Renal cortex interstitium (tissue), 11 donors: Measurements from ENCODE around the gene SREBF2. TPM values are rescaled to one million over a fixed set of nuclear protein-coding genes. Genes with fewer than 3 reads are reported as not detected.

ENCODE experiments used
- DNase-seq, 11 donors: peaks; one replicate each; pipeline ENCODE4 v3.0.0-alpha.2; 2013; ENCODE audit warnings: low read depth in 9 of 11, low spot score in 4 of 11; ENCODE audit errors: extremely low read depth in 1 of 11
- polyA plus RNA-seq, 3 donors: library from polyadenylated mRNA; unstranded; fragments of 120-200 nt; gene quantifications; one replicate each; pipeline ENCODE4 v1.2.1, GENCODE V29; 2013; ENCODE audit not compliant: insufficient read length in 3 of 3

SREBF2 gene
- polyA plus RNA-seq, 3 donors, result 102 to 103 (median 102) TPM

DNA sequence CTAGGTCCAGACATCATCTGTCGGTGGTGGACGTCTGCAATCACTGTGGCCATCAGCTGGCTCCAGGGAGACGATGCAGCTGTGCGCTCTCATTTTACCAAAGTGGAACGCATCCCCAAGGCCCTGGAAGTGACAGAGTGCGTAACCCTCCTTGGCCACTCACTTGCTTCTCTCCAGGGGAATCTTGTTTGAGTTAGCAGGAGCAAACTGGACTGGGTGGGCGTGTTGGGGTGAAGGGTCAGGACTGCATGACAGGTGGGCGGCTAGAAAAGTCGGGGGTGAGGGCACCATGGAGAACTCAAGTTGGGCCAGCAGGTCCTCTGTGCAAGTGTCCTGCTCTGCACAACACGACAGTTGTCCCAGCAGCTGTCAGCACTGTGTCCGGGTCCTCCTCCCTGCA, 65.7 kb downstream of the SREBF2 start:
- DNase-seq, result no peak

DNA sequence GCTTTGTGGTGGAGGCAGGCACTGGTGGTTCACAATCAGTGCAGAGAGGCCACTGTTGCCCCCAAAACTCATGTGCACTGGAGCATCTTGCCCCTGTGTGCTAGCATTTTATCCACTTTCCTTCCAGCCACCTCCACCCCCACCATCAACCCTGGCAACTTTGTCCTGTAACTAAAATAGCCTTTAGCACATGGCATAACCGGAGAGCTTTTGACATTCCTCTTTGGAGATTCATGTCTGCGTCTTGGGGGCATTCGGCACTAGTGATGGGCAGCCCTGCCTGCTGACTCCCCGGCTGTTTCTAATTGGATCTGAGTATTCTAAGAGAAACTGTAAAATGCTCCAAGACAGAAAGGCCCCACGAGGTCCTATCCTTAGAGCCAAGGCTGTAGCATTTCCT, 66.2 kb downstream of the SREBF2 start:
- DNase-seq, result no peak

DNA sequence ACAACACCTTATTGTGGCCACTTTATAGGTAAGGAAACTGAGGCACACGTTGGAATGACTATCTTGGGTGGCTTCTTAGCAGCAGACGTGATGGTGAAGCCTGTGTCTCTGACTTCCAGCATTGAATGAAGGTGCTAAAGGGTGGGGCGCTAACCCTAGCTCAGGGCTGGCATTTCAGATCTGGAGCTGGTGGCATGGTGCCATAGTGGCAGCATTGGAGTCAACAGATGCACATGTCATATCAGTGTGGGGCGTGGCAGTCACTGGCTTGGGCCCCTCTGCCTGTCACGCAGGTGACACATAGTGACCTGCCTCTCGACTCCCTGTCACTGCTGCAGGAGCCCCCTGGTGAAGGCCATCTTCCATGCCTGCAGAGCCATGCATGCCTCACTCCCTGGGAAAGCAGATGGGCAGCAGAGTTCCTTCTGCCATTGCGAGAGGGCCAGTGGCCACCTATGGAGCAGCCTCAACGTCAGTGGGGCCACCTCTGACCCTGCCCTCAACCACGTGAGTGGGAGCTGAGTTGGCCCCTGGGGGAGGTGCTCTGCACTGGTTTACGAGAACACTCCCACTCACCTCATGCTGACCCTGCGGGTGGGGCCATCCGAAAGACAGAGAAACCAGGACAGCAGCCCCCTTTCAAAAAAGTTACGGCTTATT, 67.2 kb downstream of the SREBF2 start:
- DNase-seq, result no peak

DNA sequence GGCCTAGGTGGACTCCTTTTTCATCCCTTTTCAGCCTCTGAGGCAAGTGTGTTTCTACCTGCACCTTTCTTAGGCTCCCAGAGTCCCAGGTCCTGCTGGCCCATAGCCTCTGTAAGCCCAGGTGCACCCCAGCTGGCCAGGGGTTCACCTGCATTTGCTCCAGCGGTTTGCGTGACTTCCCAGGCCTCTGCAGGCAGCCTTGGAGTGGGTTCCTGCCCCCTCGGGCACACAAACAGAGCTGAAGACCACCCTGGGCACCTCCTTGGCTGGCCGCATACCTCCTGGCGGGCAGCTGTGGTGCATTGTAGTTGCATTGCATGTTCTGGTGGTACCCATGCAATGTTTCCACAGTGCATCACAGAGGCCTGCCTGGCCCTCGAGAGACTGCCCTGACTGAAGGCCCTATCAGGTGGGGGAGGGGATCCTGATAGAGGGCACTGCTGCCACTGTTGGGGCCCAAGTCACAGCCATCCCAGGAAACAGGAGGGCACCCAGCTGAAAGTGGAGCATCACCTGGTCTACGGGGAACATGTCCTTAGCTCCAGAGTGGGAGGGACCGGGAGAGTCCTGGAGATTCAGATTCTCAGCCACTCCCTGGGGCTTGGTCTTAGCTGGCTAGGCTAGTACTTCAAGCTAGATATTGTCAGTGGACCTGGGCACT, 67.9 kb downstream of the SREBF2 start:
- DNase-seq, result no peak

DNA sequence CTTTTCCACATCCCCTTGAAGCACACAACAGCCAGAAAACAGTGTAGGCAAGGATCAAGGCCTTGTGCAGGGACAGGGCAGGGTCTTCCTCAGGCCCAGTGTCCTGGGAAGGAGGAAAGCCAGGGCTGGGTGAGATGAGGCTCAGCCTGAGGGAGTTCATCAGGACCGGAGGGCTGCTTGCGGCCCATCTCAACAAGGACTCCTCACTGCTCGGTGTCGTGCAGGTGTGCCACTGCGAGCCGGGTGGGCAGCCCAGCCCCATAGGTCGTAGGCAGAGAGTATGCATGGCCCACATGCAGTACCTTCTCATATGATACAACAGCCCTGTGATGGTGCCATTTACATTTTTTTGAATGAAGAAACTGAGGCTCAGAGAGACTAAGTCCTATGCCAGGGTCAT, 69.1 kb downstream of the SREBF2 start:
- DNase-seq, result no peak

DNA sequence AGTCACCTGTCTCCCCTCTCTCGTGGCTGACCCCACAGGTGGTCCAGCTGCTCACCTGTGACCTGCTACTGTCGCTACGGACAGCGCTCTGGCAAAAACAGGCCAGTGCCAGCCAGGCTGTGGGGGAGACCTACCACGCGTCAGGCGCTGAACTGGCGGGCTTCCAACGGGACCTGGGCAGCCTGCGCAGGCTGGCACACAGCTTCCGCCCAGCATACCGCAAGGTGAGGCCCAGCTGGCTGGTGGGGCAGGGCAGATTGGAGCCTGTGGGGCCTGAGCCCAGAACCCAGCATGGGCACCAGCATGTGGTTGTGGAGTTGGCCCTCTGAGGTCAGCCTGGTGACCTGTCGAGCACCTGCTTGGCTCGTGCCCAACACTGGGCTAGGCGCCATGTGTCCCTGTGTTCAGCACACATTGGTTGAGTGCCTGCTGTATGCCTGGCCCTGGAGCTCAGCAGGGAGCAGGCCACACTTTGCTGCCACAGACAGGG, 70.1 kb downstream of the SREBF2 start:
- DNase-seq, result no peak

DNA sequence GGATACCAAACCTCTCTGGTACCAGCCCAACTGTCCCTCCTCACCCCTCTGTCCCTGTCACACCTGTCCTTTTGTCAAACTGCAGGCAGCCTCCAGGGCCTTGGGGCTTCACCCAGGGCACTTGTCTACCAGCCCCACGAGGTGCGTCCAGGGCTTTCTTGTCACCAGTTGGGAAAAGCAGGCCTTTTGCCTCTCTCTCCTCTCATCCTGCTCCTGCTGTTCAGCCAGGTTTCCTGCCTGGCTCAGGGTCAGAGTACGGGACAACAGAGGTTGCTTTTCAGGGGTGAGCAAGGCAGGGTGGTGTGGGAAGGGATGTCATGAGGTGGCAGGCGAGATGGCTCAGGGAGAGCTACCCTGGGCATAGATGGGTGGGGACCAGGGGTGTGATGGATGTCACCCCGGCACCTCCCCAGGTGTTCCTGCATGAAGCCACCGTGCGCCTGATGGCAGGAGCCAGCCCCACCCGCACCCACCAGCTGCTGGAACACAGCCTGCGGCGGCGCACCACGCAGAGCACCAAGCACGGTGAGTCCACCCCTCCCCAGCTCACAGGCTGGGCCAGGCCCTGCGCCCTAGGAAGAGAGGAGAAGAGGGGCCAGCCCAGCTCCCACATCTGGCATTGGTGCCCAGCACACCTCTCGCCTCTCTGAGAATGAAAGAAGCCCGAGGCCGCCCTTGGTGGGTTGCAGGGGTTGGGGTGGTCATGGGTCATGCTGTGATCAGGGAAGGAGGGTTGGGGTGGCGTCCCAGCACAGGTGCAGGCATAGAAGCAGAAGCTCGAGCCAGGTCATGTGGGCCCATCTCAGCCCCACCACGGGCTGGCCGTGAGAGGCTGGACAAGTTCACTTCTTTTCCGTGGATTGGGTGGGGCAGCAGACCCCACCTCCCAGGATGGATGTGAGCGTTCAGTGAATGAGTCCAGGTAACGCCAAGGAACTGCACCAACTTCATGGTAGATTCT, 71.8 kb downstream of the SREBF2 start:
- DNase-seq, result no peak

DNA sequence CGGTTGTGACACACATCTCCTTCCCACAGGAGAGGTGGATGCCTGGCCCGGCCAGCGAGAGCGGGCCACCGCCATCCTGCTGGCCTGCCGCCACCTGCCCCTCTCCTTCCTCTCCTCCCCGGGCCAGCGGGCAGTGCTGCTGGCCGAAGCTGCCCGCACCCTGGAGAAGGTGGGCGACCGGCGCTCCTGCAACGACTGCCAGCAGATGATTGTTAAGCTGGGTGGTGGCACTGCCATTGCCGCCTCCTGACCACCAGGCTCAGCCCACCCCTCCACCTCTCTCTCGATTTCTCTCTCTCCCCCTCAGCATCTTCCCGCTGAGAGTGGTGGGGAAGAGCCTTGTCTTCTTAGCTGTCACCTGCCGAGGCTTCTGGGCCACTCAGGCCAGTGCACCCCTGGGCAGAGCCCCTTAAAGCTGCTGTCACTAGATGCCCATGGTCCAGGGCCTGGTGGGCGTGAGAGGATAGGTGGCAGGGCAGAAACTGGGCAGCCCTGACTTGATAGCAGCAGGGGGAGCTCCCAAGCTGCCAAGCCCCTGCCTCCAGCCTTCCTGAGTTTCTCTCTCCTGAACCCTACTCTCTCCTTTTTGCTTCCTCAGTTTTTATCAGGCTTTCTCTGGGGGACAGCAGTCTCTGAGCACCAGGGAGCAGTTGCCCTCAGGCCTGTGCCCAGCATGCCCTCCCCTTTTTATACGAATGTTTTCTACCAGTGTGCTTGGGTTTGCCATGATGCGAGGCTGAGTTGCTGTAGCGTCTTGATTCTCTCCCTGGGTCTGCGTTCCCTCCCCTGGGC, 72.7 kb downstream of the SREBF2 start:
- DNase-seq, result no peak

DNA sequence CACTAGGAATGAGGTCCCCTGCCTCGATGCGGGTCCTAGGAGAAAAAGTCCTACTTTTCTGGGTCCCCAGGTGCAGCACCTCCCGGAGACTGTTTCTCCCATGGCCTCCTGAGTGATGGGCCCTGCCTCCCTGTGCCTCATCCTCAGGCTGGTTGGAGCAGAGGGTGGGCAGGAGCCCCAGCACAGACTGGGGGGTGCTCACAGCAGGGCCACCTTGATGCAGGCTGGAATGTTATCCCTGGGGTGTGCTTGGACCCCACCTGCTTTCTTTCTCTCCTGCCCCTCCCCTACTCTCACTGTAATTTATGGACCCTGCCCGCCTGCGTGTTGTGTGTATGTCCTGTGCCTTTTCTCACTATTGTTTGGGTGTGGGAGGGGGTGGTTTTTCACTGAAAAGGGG, 73.9 kb downstream of the SREBF2 start:
- DNase-seq, result no peak

DNA sequence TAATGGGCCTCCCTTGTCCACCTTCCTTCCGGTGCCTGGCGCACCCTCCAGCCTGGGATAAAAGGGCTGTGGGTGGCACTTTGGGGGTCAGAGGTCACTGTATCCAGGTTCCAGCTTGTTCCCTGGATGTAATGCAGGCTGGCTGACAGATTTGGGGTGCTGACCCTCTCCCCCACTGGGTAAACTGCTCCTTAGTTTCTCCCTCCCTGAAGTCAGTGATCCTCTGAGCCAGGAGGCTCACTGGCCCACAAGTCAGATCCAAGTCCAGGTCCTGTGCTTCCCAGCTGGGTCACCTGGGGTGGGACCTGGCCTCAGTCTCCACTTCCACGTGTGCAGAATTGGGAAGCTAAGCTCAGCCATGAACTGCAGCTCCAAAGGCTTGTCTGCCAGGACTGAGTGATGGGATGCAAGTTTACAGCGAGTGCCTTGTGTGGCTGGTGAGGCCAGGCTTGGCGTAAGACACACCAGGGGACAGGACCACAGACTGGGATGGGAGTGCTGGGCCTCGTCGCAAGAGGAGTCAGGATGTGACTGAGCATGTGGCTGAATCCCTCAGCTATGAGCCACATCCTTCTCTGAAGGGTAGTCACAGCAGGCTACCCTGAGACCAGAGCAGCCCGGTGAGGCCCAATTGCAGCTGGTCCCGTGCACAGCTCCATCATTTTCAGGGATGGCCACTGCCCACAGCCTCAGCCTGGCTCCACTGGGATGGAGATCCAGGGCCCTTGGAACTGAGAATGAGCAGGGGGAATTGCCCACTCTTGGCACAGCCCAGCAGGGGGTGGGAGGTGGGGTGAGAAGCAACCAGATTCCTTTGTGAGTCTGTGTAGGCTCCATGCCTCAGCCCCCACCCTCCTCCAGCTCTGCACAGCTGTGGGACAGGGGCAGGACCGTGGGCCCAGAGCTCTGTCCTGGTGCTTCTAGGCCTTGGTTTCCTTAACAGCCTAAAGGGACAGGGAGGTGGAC, 74.8 kb downstream of the SREBF2 start:
- no peak for DNase-seq

DNA sequence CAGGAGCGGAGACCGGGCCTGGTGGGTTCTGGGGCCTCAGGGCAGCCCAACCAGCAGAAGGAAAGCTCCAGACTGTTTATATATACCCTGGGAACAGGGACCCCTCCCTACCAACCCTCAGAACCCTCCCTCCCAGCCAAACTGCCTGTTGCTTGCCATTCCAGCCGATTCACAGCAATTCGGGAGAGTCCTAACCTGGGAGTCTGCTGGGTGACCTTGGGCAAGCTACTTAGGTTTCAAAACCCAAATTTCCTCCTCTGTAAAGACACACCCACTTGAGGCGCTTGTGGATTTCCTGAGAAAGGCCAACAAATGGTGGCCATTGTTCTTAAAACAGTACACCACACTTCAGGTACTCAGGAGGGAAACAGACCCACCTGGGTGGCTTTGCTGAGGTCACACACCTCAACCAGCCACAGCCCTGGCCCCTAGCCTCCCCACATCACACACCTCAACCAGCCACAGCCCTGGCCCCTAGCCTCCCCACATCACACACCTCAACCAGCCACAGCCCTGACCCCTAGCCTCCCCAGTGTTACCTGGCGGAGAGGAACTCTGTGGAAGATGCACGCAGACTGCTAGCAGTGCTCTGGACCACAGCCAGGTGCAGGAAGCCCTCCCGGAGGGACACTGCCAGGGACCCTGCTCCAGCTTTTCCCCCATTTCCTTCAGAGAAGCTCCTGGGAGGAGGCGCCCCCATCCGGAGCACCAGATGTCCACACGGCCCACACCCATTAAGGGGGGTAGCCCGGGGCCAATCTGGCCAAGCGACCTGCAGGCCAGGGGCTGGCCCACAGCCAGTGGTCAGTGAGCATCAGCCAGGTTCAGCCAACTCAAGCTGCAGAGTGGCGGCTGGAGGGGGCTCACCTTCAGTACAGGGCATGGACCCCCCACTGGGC, 75.8 kb downstream of the SREBF2 start:
- no peak for DNase-seq

DNA sequence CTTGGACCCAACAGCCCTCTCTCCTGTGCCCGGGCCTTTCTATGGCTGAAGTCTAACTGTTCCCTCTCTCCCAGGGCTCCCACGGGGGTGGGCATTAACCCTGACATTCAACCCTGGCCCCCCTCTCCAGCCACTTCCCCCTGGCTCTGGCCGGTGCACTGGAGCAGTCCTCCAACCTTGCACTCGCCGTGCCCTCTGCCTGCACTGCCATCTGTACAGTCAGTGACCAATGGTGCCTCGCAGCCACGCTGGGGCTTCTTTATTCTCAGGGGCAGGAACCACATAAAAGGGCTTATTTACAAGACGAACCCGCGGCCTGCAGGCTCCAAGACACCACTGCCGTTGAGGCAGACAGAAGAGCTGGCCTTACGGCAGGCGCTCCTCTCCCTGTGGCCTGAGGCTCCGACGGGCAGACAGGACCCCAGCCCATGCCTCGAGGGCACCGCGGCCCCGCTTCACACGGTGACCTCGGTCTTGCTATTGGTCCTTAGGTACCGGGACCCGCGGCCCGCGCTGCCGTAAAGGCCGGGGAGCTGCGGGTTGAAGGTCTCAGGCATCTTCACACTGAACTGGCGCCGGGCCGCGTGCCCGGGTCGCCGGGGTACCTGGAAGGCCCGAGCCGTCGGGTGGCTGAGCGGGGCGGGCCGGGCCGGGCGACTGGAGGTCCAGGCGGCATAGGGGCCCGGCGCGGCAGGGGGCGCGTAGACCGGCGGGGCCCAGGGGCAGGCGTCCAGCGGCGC, 76.6 kb downstream of the SREBF2 start:
- no peak for DNase-seq

DNA sequence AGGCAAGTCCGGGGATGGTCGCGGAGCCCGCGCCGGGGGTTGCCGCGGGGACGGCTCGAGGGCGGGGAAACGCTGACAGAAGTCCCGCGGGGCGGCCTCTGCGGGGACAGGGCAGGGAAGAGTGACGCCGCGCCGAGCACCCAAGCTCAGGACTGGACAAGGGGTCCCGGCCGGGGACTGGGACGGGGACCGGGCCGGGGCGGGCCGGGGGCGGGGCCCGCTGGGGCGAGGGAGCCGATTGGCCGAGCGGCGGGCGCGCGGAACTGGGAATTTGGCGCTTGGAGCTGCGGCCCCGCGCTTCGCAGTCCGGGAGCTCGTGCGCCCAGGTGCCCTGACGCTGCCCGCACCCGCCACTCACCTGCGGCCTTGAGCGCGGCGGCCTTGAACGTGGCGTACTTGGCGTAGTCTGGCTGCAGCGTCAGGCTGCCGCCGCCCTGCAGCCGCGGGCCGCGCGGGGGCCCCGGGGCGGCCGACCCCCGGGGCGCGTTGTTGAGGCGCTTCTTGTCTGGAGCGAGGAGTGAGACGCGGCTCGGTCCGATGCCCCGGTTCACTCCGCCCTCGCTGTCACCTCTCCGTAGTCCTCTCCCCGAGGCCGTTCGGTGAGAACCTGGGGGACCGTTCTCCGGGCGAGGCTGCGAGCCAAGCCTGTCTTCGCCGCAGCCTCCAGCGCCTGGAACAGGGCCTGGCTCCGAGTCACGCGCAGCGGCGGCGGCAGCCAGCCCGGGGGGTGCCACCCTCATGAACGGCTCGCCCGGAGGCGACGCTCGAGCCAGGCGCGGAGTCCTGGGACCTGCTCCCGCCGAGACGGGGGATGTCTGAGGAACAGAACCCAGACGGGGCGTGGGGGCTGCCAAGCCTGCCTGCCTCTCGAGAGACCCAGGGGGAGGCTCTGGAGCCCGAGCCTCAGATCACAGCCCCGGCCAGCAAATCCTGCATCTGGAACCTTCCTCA, 77.4 kb downstream of the SREBF2 start:
- no peak for DNase-seq

DNA sequence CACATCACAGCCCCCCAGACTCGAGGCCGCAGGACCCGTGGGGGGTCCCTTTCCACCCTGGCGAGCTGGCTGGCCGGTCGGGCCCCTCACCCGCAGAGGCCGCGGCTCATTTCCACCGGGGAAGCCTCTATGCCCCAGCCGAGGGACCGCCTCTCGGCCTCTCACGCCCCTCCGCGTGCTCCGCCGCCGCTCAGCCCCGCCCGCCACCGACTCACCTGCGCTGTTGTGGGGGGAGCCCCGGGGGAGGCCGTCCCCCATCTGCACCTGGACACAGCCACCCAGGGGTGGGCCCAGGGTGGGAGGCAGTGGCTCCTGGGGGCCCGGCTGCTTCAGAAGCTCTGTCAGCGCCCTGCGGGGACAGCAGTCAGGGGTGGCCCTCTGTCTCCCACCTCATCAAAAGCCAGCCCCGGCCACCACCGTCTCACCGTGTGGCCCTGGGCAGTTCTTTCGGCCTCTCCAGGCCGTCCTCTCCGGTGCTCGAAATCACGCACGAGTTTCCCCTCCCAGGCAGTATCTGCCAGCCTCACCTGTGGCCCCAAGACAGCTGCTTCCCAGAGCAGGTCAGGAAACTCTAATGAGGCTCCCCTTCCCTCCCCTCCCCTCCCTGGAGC, 78.2 kb downstream of the SREBF2 start:
- no peak for DNase-seq
